ENCODE measurements around the gene OSBPL5.

The OSBPL5 gene

DNA sequence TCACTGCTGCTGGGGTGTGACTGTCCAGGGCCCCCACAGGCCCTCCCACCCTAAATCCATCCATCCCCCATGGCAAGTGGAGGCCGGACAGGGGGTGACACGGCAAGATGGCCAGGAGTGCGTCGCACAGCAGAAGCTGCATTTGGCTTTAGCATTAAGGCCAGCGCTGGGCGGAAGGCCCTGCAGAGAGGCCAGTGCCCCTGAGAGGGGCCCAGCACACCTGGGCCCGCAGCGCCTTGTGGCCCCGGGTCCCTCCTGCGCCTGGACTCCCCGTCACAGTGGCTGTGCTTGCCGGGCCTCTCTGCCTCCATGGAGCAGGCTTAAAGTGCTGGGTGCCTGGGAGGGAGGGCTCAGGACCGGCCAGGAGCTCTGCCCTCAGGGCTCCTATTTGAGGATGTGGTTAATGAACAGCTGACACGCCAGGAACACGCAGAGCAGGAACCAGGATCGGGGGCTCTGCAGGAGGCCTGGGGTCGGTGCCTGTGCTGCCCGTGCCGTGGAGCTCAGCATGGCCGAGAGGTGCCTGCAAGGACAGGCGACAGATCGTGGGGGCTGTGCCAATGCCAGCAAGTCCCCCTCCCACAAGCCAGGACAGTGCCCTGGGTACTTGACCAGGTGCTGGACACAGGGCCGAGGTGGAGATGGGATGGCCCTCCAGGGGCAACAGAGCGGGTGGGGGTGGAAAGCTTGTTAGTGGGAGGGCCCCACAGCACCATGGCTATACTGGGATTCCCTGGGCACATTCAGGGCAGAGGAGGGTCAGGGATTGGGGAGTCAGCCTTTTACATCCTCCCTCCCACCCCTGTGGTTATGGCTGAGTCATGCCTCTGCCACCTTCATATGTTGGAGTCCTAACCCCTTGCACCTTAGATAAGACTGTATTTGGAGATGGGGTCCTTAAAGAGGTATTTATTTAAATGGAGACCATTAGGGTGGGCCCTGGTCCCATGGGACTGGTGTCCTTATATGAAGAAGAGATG, 77.0 kb downstream of the OSBPL5 start:
- no peak for DNase-seq
- Mint-ChIP-seq H3K27ac (no peak overlapping the region), H3K27me3 (peaks cover 13% of the 10 kb centered on the region), H3K36me3 (no peaks in the 10 kb centered on the region), H3K4me1 (peaks cover 3% of the 10 kb centered on the region), H3K4me3 (no peak overlapping the region), H3K9me3 (no peaks in the 10 kb centered on the region)
- CTCF ChIA-PET: interaction anchor here (1.1 to 4.0 kb wide), 2 partner anchors 65 to 556 kb away, joined by 4 to 56 read pairs; no protein-coding TSS in a partner anchor

DNA sequence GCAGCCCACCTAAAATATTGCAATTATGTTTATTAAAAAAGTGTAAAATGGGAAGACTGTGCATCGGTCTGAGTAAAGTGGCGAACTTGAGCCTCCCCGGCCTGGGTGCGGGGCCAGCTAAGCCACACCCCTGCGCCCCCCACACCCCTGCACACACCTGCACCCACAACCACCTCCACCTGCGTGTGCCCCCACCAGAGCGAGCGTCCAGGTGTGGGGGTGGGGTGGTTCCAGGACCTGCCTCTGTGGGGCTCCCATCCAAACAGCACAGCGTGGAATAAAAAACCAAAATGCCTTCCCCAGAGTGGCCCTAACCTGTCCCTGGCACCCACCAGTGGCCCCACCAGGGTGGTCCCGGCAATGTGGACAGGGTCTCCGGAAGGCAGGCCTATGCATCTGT, 77.7 kb downstream of the OSBPL5 start:
- Mint-ChIP-seq H3K4me3 (no peak overlapping the region), H3K27me3 (peaks cover 17% of the 10 kb centered on the region), H3K36me3 (no peaks in the 10 kb centered on the region), H3K9me3 (no peaks in the 10 kb centered on the region), H3K27ac (no peak overlapping the region), H3K4me1 (peaks cover 3% of the 10 kb centered on the region)
- DNase-seq: no peak
- CTCF ChIA-PET: no interaction called here

DNA sequence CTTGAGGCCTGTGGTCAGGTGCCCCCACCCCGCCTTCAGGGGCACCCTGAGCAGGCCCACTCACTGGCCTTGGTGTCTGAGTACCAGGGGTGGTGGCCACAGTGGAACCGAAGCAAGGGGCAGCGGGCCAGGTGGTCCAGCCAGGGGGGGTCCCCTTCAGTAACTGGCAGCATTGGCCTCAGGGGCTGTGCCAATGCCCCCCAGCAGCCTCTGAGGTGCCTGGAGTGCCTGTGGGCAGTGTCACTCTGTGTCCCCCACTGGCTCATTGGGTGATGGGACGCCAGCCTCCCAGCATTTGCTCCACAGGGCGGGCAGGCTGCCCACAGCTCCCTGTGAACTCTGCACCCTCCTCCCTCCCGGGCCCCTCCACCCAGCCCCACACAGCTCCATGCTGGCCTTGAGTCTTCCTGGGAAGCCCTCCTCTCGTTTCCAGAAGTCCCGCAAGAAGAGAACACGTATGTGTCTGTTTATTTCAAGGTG, 78.4 kb downstream of the OSBPL5 start:
- H3K27ac Mint-ChIP-seq: peak overlapping the region; percentile 38
- no peak for DNase-seq
- H3K27me3 Mint-ChIP-seq: peaks cover 17% of the 10 kb centered on the region
- peaks cover 3% of the 10 kb centered on the region for H3K4me1 Mint-ChIP-seq
- CTCF ChIA-PET: no interaction called here
- H3K36me3 Mint-ChIP-seq: no peaks in the 10 kb centered on the region
- H3K9me3 Mint-ChIP-seq: no peaks in the 10 kb centered on the region
- no peak overlapping the region for H3K4me3 Mint-ChIP-seq

DNA sequence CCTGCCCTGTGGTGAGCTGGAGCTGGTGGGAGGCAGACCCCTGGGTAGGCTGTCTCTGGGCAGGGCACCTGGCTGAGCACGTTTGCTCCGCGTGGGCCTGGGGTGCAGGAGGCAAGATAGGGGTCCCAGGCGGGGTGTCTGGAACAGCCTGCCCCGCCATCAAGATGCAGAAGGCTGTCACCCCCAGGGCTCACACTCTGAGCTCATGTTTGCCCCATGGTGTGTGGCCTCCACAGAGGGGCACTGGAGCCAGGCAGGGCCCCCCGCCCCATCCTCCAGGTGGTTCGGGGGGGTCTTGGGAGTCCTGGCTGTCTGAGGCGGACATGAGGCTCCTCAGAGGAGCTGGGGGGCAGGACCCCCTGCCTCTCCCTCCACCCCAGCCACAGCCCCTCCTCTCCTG, 79.0 kb downstream of the OSBPL5 start:
- no peak for DNase-seq
- Mint-ChIP-seq H3K27ac (no peak overlapping the region), H3K4me1 (peaks cover under 1% of the 10 kb centered on the region), H3K36me3 (no peaks in the 10 kb centered on the region), H3K27me3 (peaks cover 17% of the 10 kb centered on the region), H3K9me3 (no peaks in the 10 kb centered on the region), H3K4me3 (no peak overlapping the region)
- CTCF ChIA-PET: interaction anchor here (1.0 kb wide), 1 partner anchor 49 kb away, joined by 3 read pairs; no protein-coding TSS in a partner anchor

DNA sequence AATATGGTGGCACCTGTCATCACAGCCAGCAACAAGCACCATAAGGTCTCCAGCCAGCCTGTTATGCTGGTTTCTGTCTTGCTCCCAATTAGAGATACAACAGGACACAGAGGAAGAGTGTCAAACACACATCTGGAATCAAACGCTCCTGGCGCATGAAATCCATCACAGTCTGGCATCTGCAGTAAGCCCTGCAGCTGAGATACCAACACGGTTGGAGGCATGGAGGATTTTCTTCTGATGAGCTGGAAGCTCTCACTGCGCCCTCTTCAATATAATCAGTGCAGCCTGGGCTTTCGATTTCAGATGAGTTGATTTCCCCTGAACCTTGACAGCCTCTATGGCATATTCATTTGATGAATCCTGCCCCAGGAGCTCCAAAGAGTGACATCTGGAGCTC, 80.1 kb downstream of the OSBPL5 start:
- Mint-ChIP-seq H3K4me1 (no peaks in the 10 kb centered on the region), H3K27me3 (peaks cover 17% of the 10 kb centered on the region), H3K4me3 (no peak overlapping the region), H3K27ac (no peak overlapping the region), H3K36me3 (no peaks in the 10 kb centered on the region), H3K9me3 (no peaks in the 10 kb centered on the region)
- DNase-seq: no peak
- CTCF ChIA-PET: no interaction called here

DNA sequence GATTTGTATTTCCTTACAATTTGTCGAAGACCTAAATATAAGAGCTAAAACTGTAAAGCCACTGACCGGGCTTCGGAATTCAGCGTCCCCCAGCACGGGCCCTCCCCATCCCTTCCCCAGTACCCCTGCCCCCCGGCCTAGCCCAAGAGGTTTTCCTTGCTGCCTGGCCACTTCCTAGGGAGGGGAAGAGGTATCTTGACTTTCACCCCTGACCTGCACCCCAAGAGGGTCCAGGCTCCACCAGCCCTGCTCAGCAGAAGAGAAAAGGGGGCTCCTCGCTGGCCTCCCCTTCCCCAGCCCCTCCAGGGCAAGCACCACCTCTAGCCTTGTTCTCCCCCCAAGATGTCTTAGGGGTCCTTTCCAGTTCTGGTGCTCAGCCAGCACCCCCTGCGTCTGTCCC, 81.8 kb downstream of the OSBPL5 start:
- no peak for DNase-seq
- Mint-ChIP-seq H3K27me3 (peaks cover 32% of the 10 kb centered on the region), H3K36me3 (no peaks in the 10 kb centered on the region), H3K4me3 (no peak overlapping the region), H3K9me3 (no peaks in the 10 kb centered on the region), H3K4me1 (no peaks in the 10 kb centered on the region), H3K27ac (no peak overlapping the region)
- CTCF ChIA-PET: interaction anchor here (1.8 kb wide), 1 partner anchor 8 kb away, joined by 4 read pairs; no protein-coding TSS in a partner anchor

DNA sequence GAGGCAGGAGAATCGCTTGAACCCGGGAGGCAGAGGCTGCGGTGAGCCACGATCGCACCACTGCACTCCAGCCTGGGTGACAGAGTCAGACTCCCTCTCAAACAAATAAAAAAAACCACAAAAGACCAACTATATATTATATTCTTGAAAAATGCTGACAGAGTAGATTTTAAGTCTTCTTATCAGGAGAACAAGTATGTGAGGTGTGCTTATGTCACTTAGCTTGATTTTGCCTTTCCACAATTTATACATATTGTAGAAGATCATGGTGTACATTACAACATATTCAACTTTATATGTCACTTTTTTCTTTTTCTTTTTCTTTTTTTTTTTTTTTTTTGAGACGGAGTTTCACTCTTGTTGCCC, 83.7 kb downstream of the OSBPL5 start:
- Mint-ChIP-seq H3K36me3 (no peaks in the 10 kb centered on the region), H3K4me3 (no peak overlapping the region), H3K27ac (no peak overlapping the region), H3K27me3 (peaks cover 48% of the 10 kb centered on the region), H3K4me1 (no peaks in the 10 kb centered on the region), H3K9me3 (no peaks in the 10 kb centered on the region)
- CTCF ChIA-PET: interaction anchor here (1.8 kb wide), 1 partner anchor 10 kb away, joined by 4 read pairs; no protein-coding TSS in a partner anchor
- no peak for DNase-seq

DNA sequence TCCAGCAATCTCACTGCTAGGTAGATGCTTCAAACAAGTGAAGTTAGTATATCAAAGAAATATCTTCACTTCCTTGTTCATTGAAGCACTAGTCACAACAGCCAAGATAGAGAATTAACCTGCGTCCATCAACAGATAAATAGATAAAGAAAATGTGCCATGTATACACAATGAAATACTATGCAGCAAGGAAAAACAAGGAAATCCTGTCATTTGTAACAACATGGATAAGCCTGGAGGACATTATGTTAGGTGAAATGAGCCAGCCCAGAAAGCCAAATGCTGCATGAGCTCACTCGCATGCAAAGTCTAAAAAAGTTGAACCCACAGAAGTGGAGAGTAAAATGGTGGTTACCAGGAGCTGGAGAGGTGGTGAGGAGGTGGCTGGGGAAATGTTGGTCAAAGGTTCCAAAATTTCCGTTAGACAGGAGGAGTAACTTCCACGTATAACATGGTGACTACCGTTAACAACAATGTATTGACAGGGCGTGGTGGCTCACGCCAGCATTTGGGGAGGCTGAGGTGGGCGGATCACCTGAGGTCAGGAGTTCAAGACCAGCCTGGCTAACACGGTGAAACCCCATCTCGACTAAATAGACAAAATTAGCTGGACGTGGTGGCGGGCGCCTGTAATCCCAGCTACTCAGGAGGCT, 84.3 kb downstream of the OSBPL5 start:
- no peaks in the 10 kb centered on the region for H3K9me3 Mint-ChIP-seq
- H3K4me3 Mint-ChIP-seq: no peak overlapping the region
- DNase-seq: no peak
- no peaks in the 10 kb centered on the region for H3K4me1 Mint-ChIP-seq
- H3K27ac Mint-ChIP-seq: no peak overlapping the region
- H3K27me3 Mint-ChIP-seq: peaks cover 48% of the 10 kb centered on the region
- CTCF ChIA-PET: no interaction called here
- no peaks in the 10 kb centered on the region for H3K36me3 Mint-ChIP-seq

DNA sequence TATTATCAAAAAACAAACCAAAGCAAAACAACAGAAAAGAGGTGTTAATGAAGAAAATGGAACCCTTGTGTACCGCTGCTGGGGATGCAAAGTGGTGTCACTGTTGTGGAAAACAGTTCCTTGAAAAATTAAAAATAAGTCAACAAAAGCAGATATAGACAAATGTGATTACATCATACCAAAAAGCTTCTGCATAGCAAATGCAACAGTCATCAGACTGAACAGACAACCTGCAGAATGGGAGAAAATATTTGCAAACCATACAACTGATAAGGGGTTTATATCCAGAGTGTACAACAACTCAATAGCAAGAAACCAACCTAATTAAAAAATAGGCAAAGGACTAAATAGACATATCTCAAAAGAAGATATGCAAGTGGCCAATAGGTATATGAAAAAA, 85.0 kb downstream of the OSBPL5 start:
- Mint-ChIP-seq H3K27ac (no peak overlapping the region), H3K4me3 (no peak overlapping the region), H3K9me3 (no peaks in the 10 kb centered on the region), H3K4me1 (no peaks in the 10 kb centered on the region), H3K36me3 (no peaks in the 10 kb centered on the region), H3K27me3 (peaks cover 52% of the 10 kb centered on the region)
- no peak for DNase-seq
- CTCF ChIA-PET: no interaction called here

DNA sequence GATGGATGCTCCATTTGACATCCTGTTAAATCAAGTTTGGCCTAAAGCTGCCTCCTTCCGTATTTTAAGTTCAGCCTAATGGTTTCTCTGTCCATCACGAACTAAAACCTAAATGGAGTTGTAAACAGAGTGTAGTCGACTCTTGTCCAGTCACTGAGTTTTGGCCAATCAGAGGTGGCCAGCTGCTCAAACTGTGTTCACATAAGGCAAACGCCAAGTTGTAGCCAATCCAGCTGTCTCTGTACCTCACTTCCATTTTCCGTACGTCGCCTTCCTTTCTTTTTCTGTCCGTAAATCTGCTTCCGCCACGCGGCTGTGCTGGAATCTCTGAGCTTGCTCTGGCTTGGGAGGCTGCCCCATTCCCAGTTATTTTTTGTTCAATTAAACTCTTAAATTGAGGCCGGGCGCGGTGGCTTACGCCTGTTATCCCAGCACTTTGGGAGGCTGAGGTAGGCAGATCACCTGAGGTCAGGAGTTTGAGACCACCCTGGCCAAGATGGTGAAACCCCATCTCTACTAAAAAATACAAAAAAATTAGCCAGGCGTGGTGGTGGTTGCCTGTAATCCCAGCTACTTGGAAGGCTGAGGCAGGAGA, 87.2 kb downstream of the OSBPL5 start:
- Mint-ChIP-seq H3K4me1 (no peaks in the 10 kb centered on the region), H3K4me3 (no peak overlapping the region), H3K27ac (no peak overlapping the region), H3K27me3 (peaks cover 51% of the 10 kb centered on the region), H3K36me3 (no peaks in the 10 kb centered on the region), H3K9me3 (no peaks in the 10 kb centered on the region)
- DNase-seq: no peak
- CTCF ChIA-PET: interaction anchor here (2.3 kb wide), 1 partner anchor 14 kb away, joined by 5 read pairs; no protein-coding TSS in a partner anchor

DNA sequence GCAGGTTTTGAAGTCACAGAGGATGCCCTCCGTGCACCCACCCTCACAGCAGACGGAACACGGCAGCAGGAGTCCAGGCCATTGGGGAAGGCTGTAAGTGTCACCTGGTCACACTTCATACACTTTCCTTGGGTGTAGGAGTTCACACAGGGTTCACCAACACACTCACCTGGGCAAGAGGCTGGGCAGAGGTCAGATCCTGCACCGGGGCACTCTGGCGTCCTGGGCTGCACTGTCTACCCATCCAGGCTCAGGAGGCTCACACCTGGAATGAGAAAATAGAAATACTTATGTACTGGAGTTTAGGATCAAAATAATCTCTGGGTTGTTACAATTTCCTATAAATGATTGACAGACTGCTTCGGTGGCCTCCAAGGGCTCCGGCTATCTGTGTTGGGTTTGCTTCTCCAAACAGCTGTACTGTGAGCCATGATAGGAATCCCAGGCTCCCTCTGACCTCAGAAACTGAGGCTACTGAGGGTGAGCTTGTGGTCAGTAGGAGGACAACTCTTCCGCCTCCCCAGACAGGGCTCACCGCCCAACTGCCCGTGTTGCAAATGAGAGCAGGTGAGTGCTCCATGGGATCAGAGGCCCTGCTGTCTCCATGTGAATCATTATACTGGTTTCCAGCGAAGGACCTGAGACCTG, 87.8 kb downstream of the OSBPL5 start:
- H3K4me1 Mint-ChIP-seq: no peaks in the 10 kb centered on the region
- H3K27ac Mint-ChIP-seq: no peak overlapping the region
- no peaks in the 10 kb centered on the region for H3K9me3 Mint-ChIP-seq
- no peak overlapping the region for H3K4me3 Mint-ChIP-seq
- H3K36me3 Mint-ChIP-seq: no peaks in the 10 kb centered on the region
- peaks cover 51% of the 10 kb centered on the region for H3K27me3 Mint-ChIP-seq
- CTCF ChIA-PET: interaction anchor here (2.3 kb wide), 1 partner anchor 14 kb away, joined by 5 read pairs; no protein-coding TSS in a partner anchor
- no peak for DNase-seq

DNA sequence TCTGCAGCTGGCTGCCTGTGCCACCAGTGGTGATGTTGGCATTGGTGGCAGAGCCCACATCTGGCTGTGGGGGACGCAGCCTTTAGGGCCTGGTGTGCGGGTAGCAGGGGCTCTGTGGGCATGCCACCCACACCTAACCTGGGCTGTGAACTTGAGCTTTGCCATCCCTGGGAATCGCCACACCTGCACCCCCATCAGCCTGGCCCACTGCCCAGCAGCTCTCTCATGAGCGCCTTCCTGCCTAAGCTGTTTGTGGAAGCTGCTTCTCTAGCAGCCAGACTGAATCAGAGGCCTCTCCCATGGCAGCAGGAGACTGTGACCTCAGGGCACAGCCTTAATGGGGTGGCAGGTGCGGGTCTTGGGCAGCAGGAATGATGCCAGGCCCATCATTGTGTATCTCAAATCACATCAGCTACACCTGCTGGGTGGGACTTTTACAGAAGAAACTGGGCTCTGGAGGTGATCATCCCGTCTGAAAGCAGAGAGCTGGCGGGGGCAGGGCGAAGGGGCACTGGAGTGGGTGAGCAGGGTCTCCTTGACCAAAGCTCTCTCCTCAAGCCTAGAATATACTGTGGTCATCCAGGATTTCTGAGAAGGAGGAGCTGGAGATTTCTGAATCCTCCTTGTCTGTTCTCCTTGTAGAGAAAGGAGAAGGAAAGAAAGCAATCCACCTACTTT, 90.1 kb downstream of the OSBPL5 start:
- peaks cover 60% of the 10 kb centered on the region for H3K27me3 Mint-ChIP-seq
- DNase-seq: no peak
- H3K4me1 Mint-ChIP-seq: no peaks in the 10 kb centered on the region
- no peak overlapping the region for H3K4me3 Mint-ChIP-seq
- H3K27ac Mint-ChIP-seq: no peak overlapping the region
- H3K9me3 Mint-ChIP-seq: no peaks in the 10 kb centered on the region
- CTCF ChIA-PET: no interaction called here
- no peaks in the 10 kb centered on the region for H3K36me3 Mint-ChIP-seq

DNA sequence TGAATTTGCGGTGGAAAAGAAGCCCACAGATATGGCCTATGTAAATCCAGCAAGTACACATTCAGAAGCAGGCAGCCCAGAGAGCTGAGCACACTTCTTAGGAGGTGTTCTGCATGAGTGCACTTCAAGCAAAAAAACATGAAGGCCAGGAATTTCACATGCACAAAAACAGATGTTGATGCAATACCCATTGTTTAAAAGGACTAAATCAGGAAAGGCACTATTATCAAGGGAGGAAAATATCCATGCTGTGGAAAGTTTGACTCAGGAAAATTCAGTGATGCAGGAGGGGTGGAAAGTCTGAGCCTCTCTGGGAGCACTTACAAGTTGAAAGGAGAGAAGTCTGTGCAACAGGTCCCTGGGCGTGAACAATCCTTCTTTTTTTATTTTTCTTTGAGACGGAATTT, 92.1 kb downstream of the OSBPL5 start:
- no peak for DNase-seq
- CTCF ChIA-PET: interaction anchor here (1.3 kb wide), 1 partner anchor 36 kb away, joined by 3 read pairs; no protein-coding TSS in a partner anchor
- Mint-ChIP-seq H3K4me3 (no peak overlapping the region), H3K4me1 (no peaks in the 10 kb centered on the region), H3K9me3 (no peaks in the 10 kb centered on the region), H3K36me3 (no peaks in the 10 kb centered on the region), H3K27ac (no peak overlapping the region), H3K27me3 (peaks cover 60% of the 10 kb centered on the region)

All from activated naive CD4-positive, alpha-beta T cell treated with anti-CD3 and anti-CD28 coated beads, Interleukin-2, amount 10 ng/mL, durations not matched to agents 7 days and 5 days (primary cell).